Breast epithelium (tissue), 4 donors: ENCODE measurements around the gene VWC2. TPM values are rescaled to one million over a fixed set of nuclear protein-coding genes. Genes with fewer than 3 reads are reported as not detected.
"Not testable (repeated sequence)": the region's sequence is repeated elsewhere in the genome, so short reads cannot be mapped to it uniquely, and the experiment has no call there.

Experiments used
- DNase-seq, 2 donors: peaks; one replicate each; pipeline ENCODE4 v3.0.0-alpha.2; 2019; ENCODE audit warnings: low spot score in 2 of 2
- H3K27ac ChIP-seq, 2 donors: fragments of 200-600 bp; sonication (generic) in 1 of 2; one replicate each; pipeline ENCODE4 v1.5.1; 2016 to 2019; ENCODE audit warnings: mild to moderate bottlenecking in 1 of 2
- H3K27me3 ChIP-seq, 2 donors: fragments of 200-600 bp; sonication (generic) in 1 of 2; one replicate each; pipeline versions ENCODE4 v1.5.1 to v1.6.0; 2017 to 2019; ENCODE audit warnings: control low read depth in 1 of 2, mild to moderate bottlenecking in 1 of 2
- H3K36me3 ChIP-seq: fragments of 200-600 bp; one replicate; pipeline ENCODE4 v1.5.1; 2019
- H3K4me1 ChIP-seq, 2 donors: fragments of 200-600 bp; sonication (generic); one replicate each; pipeline ENCODE4 v1.5.1; 2016 to 2019; ENCODE audit warnings: control low read depth in 1 of 2
- H3K4me3 ChIP-seq, 3 donors: fragments of 200-600 bp; sonication (generic); 1 replicate in 2 of 3; 2 replicates in 1 of 3; pipeline ENCODE4 v1.5.1; 2016 to 2019; ENCODE audit warnings: mild to moderate bottlenecking in 3 of 3, moderate library complexity in 2 of 3
- H3K9me3 ChIP-seq, 2 donors: fragments of 200-600 bp; sonication (generic) in 1 of 2; one replicate each; pipeline ENCODE4 v1.5.1; 2016 to 2019; ENCODE audit warnings: control low read depth in 1 of 2
- POLR2A ChIP-seq: fragments of 450-650 bp; IDR thresholded peaks from one replicate; pipeline ENCODE4 v1.6.1; 2016; ENCODE audit warnings: antibody characterized with exemption, mild to moderate bottlenecking, moderate library complexity
- POLR2AphosphoS5 ChIP-seq, 3 donors: sonication (generic); formaldehyde crosslinking; IDR thresholded peaks; one replicate each; pipeline ENCODE4 v1.6.1; 2017; ENCODE audit warnings: antibody characterized with exemption in 3 of 3
- intact Hi-C: fragments of 100-400 bp; cut with DNase I; formaldehyde crosslinking; loops from one replicate; pipeline ENCODE4 v1.15.1; 2023; ENCODE audit warnings: low total_unique reads
- total RNA-seq, 3 donors: library from RNA; depleted of rRNA; stranded (reverse); fragments of >200 nt; gene quantifications; one replicate each; pipeline ENCODE4 v1.1.0, GENCODE V29; 2016
- TF ChIP-seq, protein P1 (sequence below), 3 donors: fragments of 450-650 bp; IDR thresholded peaks; one replicate each; pipeline ENCODE4 v1.5.1; 2016 to 2017; ENCODE audit warnings: antibody characterized with exemption in 3 of 3, mild to moderate bottlenecking in 3 of 3, moderate library complexity in 3 of 3

VWC2 gene
- total RNA-seq, 3 donors from 2014 or later: under 0.01 to 0.16 TPM; not detected in 1

DNA sequence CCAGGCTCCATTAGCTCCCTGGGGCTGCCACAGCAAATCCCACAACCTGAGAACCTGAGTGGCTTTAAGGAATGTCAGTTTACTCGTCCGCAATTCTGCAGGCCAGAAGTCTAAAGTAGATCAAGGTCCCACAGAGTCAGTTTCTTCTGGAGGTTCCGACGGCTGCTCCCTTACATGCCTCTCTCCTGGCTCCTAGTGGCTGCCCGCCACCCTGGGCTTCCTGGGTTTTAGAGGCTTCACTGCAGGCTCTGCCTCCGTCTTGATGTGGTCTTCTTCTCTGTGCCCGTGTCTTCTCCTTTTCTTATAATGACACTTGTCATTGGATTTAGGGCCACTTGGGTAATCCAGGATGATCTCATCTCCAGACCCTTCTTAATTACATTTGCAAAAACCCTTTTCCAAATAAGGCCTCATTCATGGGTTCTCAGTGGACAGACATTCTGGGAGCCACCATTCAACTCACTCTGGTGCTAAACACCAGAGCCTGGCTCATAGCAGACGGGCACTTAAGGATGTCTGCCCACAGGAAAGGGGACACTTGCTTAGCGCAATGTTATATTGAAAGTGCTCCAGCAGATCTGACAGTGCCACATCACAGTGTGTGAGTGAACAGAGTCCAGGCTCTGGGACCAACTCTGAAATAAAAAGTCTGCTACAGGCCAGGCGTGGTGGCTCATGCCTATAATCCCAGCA, 77.6 kb downstream of the VWC2 start:
- intact Hi-C loops: no loop called here
- no peaks in the 10 kb centered on the region for H3K36me3 ChIP-seq
- H3K4me1 ChIP-seq: no peaks in the 10 kb centered on the region
- H3K27ac ChIP-seq: no peak overlapping the region
- H3K27me3 ChIP-seq: peaks cover 0 to 7% of the 10 kb centered on the region in 2 donors
- no peaks in the 10 kb centered on the region for H3K9me3 ChIP-seq
- DNase-seq: no peak
- TF ChIP-seq, protein P1, sequence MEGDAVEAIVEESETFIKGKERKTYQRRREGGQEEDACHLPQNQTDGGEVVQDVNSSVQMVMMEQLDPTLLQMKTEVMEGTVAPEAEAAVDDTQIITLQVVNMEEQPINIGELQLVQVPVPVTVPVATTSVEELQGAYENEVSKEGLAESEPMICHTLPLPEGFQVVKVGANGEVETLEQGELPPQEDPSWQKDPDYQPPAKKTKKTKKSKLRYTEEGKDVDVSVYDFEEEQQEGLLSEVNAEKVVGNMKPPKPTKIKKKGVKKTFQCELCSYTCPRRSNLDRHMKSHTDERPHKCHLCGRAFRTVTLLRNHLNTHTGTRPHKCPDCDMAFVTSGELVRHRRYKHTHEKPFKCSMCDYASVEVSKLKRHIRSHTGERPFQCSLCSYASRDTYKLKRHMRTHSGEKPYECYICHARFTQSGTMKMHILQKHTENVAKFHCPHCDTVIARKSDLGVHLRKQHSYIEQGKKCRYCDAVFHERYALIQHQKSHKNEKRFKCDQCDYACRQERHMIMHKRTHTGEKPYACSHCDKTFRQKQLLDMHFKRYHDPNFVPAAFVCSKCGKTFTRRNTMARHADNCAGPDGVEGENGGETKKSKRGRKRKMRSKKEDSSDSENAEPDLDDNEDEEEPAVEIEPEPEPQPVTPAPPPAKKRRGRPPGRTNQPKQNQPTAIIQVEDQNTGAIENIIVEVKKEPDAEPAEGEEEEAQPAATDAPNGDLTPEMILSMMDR (IDR thresholded peaks at IDR 0.05): no peak
- TF ChIP-seq POLR2A (no peak), POLR2AphosphoS5 (IDR thresholded peaks at IDR 0.05) (no peak)
- no peak overlapping the region for H3K4me3 ChIP-seq

DNA sequence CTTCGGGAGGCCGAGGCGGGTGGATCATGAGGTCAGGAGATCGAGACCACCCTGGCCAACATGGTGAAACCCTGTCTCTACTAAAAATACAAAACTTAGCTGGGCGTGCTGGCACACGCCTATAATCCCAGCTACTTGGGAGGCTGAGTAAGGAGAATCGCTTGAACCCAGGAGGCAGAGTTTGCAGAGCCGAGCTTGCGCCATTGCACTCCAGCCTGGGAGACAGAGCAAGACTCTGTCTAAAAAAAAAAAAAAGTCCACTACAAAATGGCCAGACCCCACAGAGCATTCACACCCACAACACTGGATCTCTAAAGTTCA, 78.1 kb downstream of the VWC2 start:
- H3K4me1 ChIP-seq, H3K4me3 ChIP-seq, DNase-seq, H3K9me3 ChIP-seq, H3K27ac ChIP-seq, H3K27me3 ChIP-seq, H3K36me3 ChIP-seq, intact Hi-C loops: not testable (repeated sequence)

DNA sequence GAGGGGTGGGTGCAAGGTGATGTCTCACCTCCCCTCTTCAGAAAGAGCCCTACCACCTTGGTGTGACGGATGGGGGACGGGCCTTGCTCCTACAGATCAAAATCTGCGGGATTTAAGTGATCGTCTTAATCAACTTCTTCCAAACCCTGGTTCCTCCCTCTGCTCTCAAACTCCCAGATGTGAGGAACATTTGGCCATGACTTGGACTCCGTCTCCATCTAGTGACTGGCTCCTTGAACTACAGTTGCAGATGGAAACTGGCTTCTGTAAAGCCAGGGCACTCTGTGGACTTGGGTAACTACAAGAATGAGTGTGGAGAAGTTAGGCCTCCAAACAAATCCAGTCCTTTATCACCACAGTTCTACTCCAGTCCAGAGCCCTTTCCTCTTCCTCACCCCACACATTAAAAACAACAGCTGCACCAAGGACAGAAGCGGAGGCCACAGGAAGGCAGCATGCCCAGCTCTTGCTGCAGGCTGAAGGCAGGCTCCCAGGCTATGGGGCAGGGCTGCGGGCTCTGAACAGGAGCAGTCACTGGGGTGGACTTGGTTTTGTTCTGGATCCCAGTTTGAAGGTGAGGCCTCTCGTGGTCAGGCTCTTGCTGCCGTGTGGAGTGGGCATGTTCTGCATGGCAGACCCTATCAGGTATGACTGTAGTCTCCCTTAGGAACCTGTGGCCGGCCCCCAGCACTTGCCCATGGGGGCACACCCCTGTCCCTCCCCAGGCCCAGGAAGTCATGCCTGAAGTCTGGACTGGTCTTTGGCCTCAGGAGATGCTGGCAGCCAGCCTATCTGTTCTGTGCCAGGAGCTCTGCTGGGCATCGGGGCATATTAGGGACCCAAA, 79.4 kb downstream of the VWC2 start:
- DNase-seq: no peak
- no peaks in the 10 kb centered on the region for H3K9me3 ChIP-seq
- no peaks in the 10 kb centered on the region for H3K36me3 ChIP-seq
- no peaks in the 10 kb centered on the region for H3K4me1 ChIP-seq
- TF ChIP-seq, protein P1 (IDR thresholded peaks at IDR 0.05): peak in 2 of 3 donors; percentile 47 to 69
- TF ChIP-seq POLR2A (no peak), POLR2AphosphoS5 (IDR thresholded peaks at IDR 0.05) (no peak)
- H3K4me3 ChIP-seq: no peak overlapping the region
- H3K27me3 ChIP-seq: peaks cover 0 to 3% of the 10 kb centered on the region in 2 donors
- H3K27ac ChIP-seq: no peak overlapping the region
- intact Hi-C loops: no loop called here

DNA sequence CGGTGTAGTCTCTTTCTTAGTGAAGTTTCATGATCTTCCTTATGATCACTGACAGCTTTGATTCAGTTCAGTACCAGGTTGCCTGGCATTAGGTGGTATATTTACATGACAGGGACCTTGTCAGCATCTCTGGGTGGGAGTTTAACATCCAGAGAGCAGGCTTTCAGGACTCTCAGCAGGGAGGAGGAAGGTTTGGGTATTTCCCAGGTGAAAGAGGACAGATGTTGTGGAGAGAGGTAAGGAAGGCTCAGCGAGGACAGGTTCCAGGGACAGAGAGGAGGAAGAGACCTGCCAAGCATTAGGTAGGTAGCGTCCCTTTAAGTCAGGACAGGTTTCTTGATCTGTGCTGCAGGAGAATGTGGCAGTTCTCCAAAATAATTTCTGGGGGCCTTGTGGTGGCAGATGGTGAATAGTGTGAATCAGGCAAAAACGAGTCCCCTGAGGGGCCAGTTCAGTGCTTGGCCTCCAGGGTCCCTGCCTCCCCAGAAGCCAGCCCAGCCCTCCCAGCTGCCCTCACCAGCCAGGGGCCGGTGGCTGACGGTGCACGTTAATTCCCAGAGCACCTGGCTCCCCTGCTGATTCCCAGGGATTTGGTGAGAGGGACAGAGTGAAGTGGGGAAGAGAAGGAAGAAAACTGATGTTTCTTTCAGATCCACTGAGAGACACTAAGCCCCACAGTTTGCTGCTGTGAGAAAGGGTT, 82.0 kb downstream of the VWC2 start:
- intact Hi-C loops: no loop called here
- Histone ChIP-seq H3K36me3 (no peaks in the 10 kb centered on the region), H3K9me3 (no peaks in the 10 kb centered on the region), H3K4me3 (no peak overlapping the region), H3K27me3 (no peaks in the 10 kb centered on the region), H3K4me1 (no peaks in the 10 kb centered on the region), H3K27ac (no peak overlapping the region)
- DNase-seq: no peak
- TF ChIP-seq POLR2A (no peak), POLR2AphosphoS5 (IDR thresholded peaks at IDR 0.05) (no peak)
- TF ChIP-seq, protein P1 (IDR thresholded peaks at IDR 0.05): no peak

DNA sequence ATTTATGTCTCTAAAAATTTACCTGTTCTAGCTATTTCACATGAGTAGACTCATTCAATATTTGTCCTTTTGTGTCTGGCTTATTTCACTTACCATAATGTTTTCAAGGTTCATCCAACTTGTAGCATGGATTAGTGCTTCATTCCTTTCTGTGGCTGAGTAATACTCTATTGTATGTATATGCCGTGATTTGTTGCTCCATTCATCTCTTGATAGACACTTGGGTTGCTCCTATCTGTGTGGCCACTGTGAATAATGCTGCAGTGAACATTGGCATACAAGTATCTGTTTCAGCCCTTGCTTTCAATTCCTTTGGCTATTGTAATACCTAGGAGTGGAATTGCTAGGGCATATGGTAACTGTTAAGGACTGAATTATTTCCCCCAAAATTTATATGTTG, 86.9 kb downstream of the VWC2 start:
- Histone ChIP-seq H3K36me3 (no peaks in the 10 kb centered on the region), H3K9me3 (no peaks in the 10 kb centered on the region), H3K4me3 (no peak overlapping the region), H3K27me3 (no peaks in the 10 kb centered on the region), H3K4me1 (no peaks in the 10 kb centered on the region), H3K27ac (no peak overlapping the region)
- TF ChIP-seq, protein P1 (IDR thresholded peaks at IDR 0.05): no peak
- TF ChIP-seq POLR2AphosphoS5 (IDR thresholded peaks at IDR 0.05): no peak
- no peak for TF ChIP-seq POLR2A
- DNase-seq: no peak
- intact Hi-C loops: no loop called here
